Coronary artery (tissue), 2 donors: ENCODE data around the gene PELI2.
"Not testable (repeated sequence)": the region's sequence is repeated elsewhere in the genome, so short reads cannot be mapped to it uniquely, and the experiment has no call there.

ENCODE experiments used
- DNase-seq: peaks from one replicate; pipeline ENCODE4 v3.0.0-alpha.2; 2017; ENCODE audit warnings: low spot score
- H3K27ac ChIP-seq, 2 donors: fragments of 200-600 bp; sonication (generic); one replicate each; pipeline ENCODE4 v1.5.1; 2016 to 2019
- H3K4me3 ChIP-seq: fragments of 200-600 bp; sonication (generic); 2 replicates; pipeline ENCODE4 v1.5.1; 2016; ENCODE audit warnings: mild to moderate bottlenecking, moderate library complexity
- CTCF ChIP-seq: fragments of 200-600 bp; sonication (generic); IDR thresholded peaks from one replicate; pipeline ENCODE4 v1.5.1; 2019; ENCODE audit warnings: antibody characterized with exemption

Gene PELI2

GRCh38 chr14:56153267-56153666 is 35.1 kb downstream of the PELI2 start:
- no peak overlapping the region for H3K4me3 ChIP-seq
- no peak overlapping the region for H3K27ac ChIP-seq
- no peak for TF ChIP-seq CTCF
- DNase-seq = no peak

GRCh38 chr14:56154321-56154720 is 36.1 kb downstream of the PELI2 start:
- DNase-seq = no peak
- TF ChIP-seq CTCF = no peak
- H3K27ac ChIP-seq = no peak overlapping the region
- H3K4me3 ChIP-seq = no peak overlapping the region

- TF ChIP-seq CTCF = no peak
- no peak for DNase-seq
Measured at GRCh38 chr14:56156096-56156495, 37.9 kb downstream of the PELI2 start.

GRCh38 chr14:56159066-56159465 is 40.9 kb downstream of the PELI2 start:
- no peak for DNase-seq
- H3K27ac ChIP-seq = no peak overlapping the region
- no peak for TF ChIP-seq CTCF

More at GRCh38 chr14:56156096-56156495, 37.9 kb downstream of the PELI2 start:
- Histone ChIP-seq H3K27ac (no peak overlapping the region), H3K4me3 (no peak overlapping the region)

GRCh38 chr14:56160088-56160487 is 41.9 kb downstream of the PELI2 start:
- DNase-seq = no peak
- Histone ChIP-seq H3K4me3 (no peak overlapping the region), H3K27ac (no peak overlapping the region)
- no peak for TF ChIP-seq CTCF

More at GRCh38 chr14:56159066-56159465, 40.9 kb downstream of the PELI2 start:
- no peak overlapping the region for H3K4me3 ChIP-seq

GRCh38 chr14:56161658-56162057 is 43.4 kb downstream of the PELI2 start:
- no peak for TF ChIP-seq CTCF
- DNase-seq = no peak
- Histone ChIP-seq H3K4me3 (no peak overlapping the region), H3K27ac (no peak overlapping the region)

GRCh38 chr14:56162476-56162875 is 44.3 kb downstream of the PELI2 start:
- DNase-seq = no peak
- no peak overlapping the region for H3K4me3 ChIP-seq
- no peak overlapping the region for H3K27ac ChIP-seq
- no peak for TF ChIP-seq CTCF

GRCh38 chr14:56166579-56166978 is 48.4 kb downstream of the PELI2 start:
- DNase-seq, H3K27ac ChIP-seq, H3K4me3 ChIP-seq: not testable (repeated sequence)
